GM12878 (cell line): ENCODE data around the gene UBE2E2. TPM values are rescaled to one million over a fixed set of nuclear protein-coding genes. Genes with fewer than 3 reads are reported as not detected.

Source experiments
- ATF2 ChIP-seq: IDR thresholded peaks from 2 replicates; pipeline ENCODE4 v1.6.1; 2012; ENCODE audit warnings: low read length, inconsistent platforms
- ATF3 ChIP-seq: IDR thresholded peaks from 2 replicates; pipeline ENCODE4 v1.6.1; 2011; ENCODE audit warnings: low read depth, mild to moderate bottlenecking, low read length, moderate library complexity, borderline replicate concordance; ENCODE audit errors: extremely low read depth
- BCL11A ChIP-seq: IDR thresholded peaks from 2 replicates; pipeline ENCODE4 v1.6.1; 2011; ENCODE audit warnings: low read depth, low read length
- EP300 ChIP-seq, 2 experiments: fragments of 150-350 bp in 1 of 2; IDR thresholded peaks; 2 replicates each; pipeline ENCODE4 v1.6.1; 2011 to 2012; ENCODE audit warnings: low read depth in 2 of 2, low read length in 2 of 2, borderline replicate concordance in 1 of 2, improper control_type of control experiment in 1 of 2, inconsistent platforms in 1 of 2; ENCODE audit not compliant: control insufficient read depth in 1 of 2
- IKZF1 ChIP-seq: fragments of 450-650 bp; conservative IDR thresholded peaks from 2 replicates; pipeline ENCODE4 v1.6.1; 2017; ENCODE audit warnings: antibody characterized with exemption, mild to moderate bottlenecking
- IKZF2 ChIP-seq, 2 experiments: fragments of 450-650 bp; IDR thresholded peaks; 2 replicates each; pipeline ENCODE4 v1.6.1; 2017; ENCODE audit warnings: mild to moderate bottlenecking in 2 of 2, moderate library complexity in 2 of 2
- JUNB ChIP-seq: IDR thresholded peaks from 2 replicates; pipeline ENCODE4 v1.6.1; 2016; ENCODE audit warnings: antibody characterized with exemption, mild to moderate bottlenecking
- KLF5 ChIP-seq: fragments of 450-650 bp; IDR thresholded peaks from 2 replicates; pipeline ENCODE4 v1.6.1; 2014; ENCODE audit warnings: mild to moderate bottlenecking; ENCODE audit not compliant: partially characterized antibody
- MAX ChIP-seq: IDR thresholded peaks from 2 replicates; pipeline ENCODE4 v1.6.1; 2012; ENCODE audit warnings: low read depth, low read length, improper control_type of control experiment
- MEF2B ChIP-seq: fragments of 450-650 bp; IDR thresholded peaks from 2 replicates; pipeline ENCODE4 v1.6.1; 2018; ENCODE audit warnings: mild to moderate bottlenecking, moderate library complexity; ENCODE audit not compliant: partially characterized antibody, poor library complexity, severe bottlenecking
- NRF1 ChIP-seq: conservative IDR thresholded peaks from 2 replicates; pipeline ENCODE4 v1.6.1; 2011; ENCODE audit warnings: mild to moderate bottlenecking, low read depth, low read length, improper control_type of control experiment
- PKNOX1 ChIP-seq: fragments of 450-650 bp; IDR thresholded peaks from 2 replicates; pipeline ENCODE4 v1.6.1; 2016; ENCODE audit warnings: mild to moderate bottlenecking
- RAD51 ChIP-seq: fragments of 450-650 bp; IDR thresholded peaks from 2 replicates; pipeline ENCODE4 v1.6.1; 2016; ENCODE audit warnings: moderate library complexity, mild to moderate bottlenecking, inconsistent platforms
- RELA ChIP-seq: fragments of 450-650 bp; IDR thresholded peaks from 2 replicates; pipeline ENCODE4 v1.8.0; 2014; ENCODE audit warnings: borderline replicate concordance; ENCODE audit not compliant: partially characterized antibody
- RELB ChIP-seq: fragments of 450-650 bp; IDR thresholded peaks from 2 replicates; pipeline ENCODE4 v1.6.1; 2017; ENCODE audit warnings: low read depth, mild to moderate bottlenecking, moderate library complexity
- RUNX3 ChIP-seq: IDR thresholded peaks from 2 replicates; pipeline ENCODE4 v1.6.1; 2012; ENCODE audit warnings: low read length, inconsistent platforms
- SMARCA5 ChIP-seq: fragments of 450-650 bp; IDR thresholded peaks from 2 replicates; pipeline ENCODE4 v1.6.1; 2017; ENCODE audit warnings: mild to moderate bottlenecking
- SPI1 ChIP-seq: IDR thresholded peaks from 2 replicates; pipeline ENCODE4 v1.6.1; 2011; ENCODE audit warnings: low read depth, mild to moderate bottlenecking, low read length, moderate library complexity, borderline replicate concordance; ENCODE audit not compliant: insufficient read depth
- TCF3 ChIP-seq: IDR thresholded peaks from 2 replicates; pipeline ENCODE4 v1.6.1; 2012; ENCODE audit warnings: low read depth, mild to moderate bottlenecking, low read length, borderline replicate concordance; ENCODE audit not compliant: insufficient read depth
- USF1 ChIP-seq: IDR thresholded peaks from 2 replicates; pipeline ENCODE4 v1.6.1; 2011; ENCODE audit warnings: borderline replicate concordance, low read depth, mild to moderate bottlenecking, moderate library complexity, mixed read lengths, low read length; ENCODE audit not compliant: insufficient read depth; ENCODE audit errors: extremely low read length
- YBX1 ChIP-seq: fragments of 450-650 bp; IDR thresholded peaks from 2 replicates; pipeline ENCODE4 v1.6.1; 2016; ENCODE audit warnings: antibody characterized with exemption
- ZBED1 ChIP-seq: IDR thresholded peaks from 2 replicates; pipeline ENCODE4 v1.6.1; 2016; ENCODE audit warnings: borderline replicate concordance
- polyA plus RNA-seq, 11 experiments: library from polyadenylated mRNA; depleted of rRNA in 4 of 11; unstranded in 6 of 11; stranded (reverse) in 5 of 11; fragments of >200 nt; fragmentation: Nextera tagmentation in 4 of 11; fragmentation: Illumina TruSeq in 1 of 11; extraction: Ambion mirVana in 4 of 11; extraction: Trizol in 1 of 11; gene quantifications; 1 replicate in 1 of 11; 2 replicates in 10 of 11; pipeline versions ENCODE4 v1.2.1 to v1.2.3, GENCODE V29; 2011 to 2016; ENCODE audit warnings: inconsistent platforms in 2 of 11, missing spikeins in 2 of 11, low read depth in 1 of 11
- total RNA-seq, 4 experiments: library from RNA; depleted of rRNA in 3 of 4; stranded (reverse); fragments of >200 nt in 3 of 4; fragmentation: Illumina TruSeq in 1 of 4; extraction: Trizol in 1 of 4; gene quantifications; 2 replicates each; pipeline versions ENCODE4 v1.2.1 to v1.2.3, GENCODE V29; 2013 to 2021

UBE2E2 gene
- total and polyA plus RNA-seq, 10 of the 15 experiments (the other 5 are each of a cell fraction or from before 2014, with no cell fraction given), result 8.7 to 71.0 (median 36.4) TPM

GRCh38 chr3:23161896-23162570, 41.1 kb upstream of the UBE2E2 start (continued):
- peak; percentile 74 for TF ChIP-seq ATF2
- peak; percentile 41; the same call in 1 of the 2 replicates for TF ChIP-seq RELB
- TF ChIP-seq RAD51, result peak; percentile 51; the same call in 1 of the 2 replicates
- TF ChIP-seq SPI1, result peak; percentile 24; the same call in 1 of the 2 replicates
- peak; percentile 70 to 77 for TF ChIP-seq IKZF2 (IDR thresholded peaks at IDR 0.05)
- peak; percentile 50; the same call in 1 of the 2 replicates for TF ChIP-seq PKNOX1
- no peak for TF ChIP-seq KLF5
- TF ChIP-seq IKZF1, result peak; percentile 38; the same call in 1 of the 2 replicates
- no peak for TF ChIP-seq SMARCA5
- peak; percentile 69 for TF ChIP-seq MEF2B
- TF ChIP-seq MAX, result no peak
- TF ChIP-seq USF1, result no peak
- TF ChIP-seq BCL11A, result 0 out of 2 replicates have a peak, but pooled peaks have one; percentile 21
- TF ChIP-seq ZBED1, result peak; percentile 77
- TF ChIP-seq NRF1, result no peak
- TF ChIP-seq RELA, result peak; percentile 75
- TF ChIP-seq JUNB, result peak; percentile 69
- 0 out of 2 replicates have a peak, but pooled peaks have one; percentile 19 for TF ChIP-seq ATF3
- TF ChIP-seq RUNX3, result peak; percentile 71
- no peak for TF ChIP-seq YBX1
- TF ChIP-seq EP300 (IDR thresholded peaks at IDR 0.05; ENCODE audit: borderline replicate concordance in 1 of 2, control insufficient read depth in 1 of 2, low read depth in 2 of 2, low read length in 2 of 2), result peak in 1 of 2 experiments; percentile 28; a peak in 2 of 4 replicates
- peak; percentile 35; the same call in 1 of the 2 replicates for TF ChIP-seq TCF3
